IPS DF 4.7 (cell line): ENCODE data around the gene TMEM127.
"Not testable (repeated sequence)": the region's sequence is repeated elsewhere in the genome, so short reads cannot be mapped to it uniquely, and the experiment has no call there.

Source experiments
- DNase-seq: peaks from one replicate; pipeline ENCODE4 v3.0.0-alpha.2; 2013; ENCODE audit warnings: low spot score; ENCODE audit errors: extremely low read depth

The TMEM127 gene

GRCh38 chr2:96264086-96264485 is 1.7 kb downstream of the TMEM127 start:
- no peak for DNase-seq

DNA sequence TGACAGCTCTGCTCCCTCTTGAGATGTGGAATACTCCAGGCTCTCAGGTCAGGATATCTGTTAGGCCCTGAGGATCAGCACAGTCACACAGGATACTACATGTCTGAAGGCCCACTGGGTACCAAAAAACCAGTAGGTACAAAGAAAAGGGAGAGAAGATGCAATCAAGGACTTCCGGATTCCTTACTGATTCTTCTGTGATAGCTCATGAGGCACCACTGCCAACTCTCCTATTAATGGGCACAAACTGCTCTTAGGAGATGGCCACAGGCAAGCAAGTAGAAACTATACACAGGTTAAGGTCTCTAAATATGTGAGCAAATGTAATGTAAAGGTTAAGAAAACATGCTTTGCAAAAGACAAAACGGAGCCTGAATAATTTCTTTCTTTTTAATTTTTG is 3.5 kb downstream of the TMEM127 start:
- no peak for DNase-seq

DNA sequence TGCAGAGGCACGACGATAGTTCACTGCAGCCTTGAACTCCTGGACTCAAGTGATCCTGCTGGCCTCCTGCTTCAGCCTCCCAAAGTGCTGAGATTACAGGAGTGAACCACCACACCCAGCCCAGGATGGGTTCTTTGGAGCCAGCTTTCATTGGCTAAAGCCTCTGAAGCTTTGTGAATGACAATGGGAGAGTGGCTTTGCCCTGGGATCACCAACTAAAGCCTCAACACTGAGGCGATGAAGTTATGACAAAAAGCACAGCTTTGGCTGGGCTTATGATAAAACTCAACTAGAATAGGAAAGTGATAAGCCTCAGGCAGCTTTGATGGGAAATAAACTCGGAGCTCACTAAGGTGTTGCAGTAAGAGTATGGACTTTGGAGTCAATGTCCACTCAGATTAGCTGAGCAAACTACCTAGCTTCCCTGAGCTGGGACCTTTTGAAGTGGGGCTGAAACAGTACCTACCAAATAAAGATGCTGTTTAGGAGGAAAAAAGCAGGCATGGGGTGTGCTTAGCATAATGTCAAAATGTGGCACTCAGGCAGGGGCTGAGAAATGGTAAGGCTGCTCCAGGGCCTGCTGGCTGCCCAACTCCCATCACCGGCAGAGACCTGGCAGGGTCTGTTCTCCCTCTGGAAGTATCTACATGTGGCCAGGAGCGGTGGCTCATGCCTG is 4.3 kb downstream of the TMEM127 start:
- DNase-seq = no peak

GRCh38 chr2:96260387-96261260 is 5.2 kb downstream of the TMEM127 start:
- no peak for DNase-seq

GRCh38 chr2:96259497-96259921 is 6.3 kb downstream of the TMEM127 start:
- DNase-seq = no peak

GRCh38 chr2:96258166-96259022 is 7.4 kb downstream of the TMEM127 start:
- no peak for DNase-seq

DNA sequence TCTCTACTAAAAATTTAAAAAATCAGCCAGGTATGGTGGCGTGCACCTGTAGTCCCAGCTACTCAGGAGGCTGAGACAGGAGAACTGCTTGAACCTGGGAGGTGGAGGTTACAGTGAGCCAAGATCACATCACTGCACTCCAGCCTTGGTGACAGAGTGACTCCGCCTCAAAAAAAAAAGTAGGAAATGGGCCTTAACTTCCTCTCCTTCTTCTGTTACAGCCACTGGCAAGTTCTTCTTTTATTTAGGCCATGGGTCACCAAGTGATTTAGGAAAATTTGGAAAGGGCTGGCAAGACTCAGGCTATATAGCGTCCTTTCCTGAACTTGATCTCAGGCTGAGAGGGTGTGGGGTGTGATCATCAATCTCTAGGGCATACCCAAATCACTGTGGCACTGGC is 8.1 kb downstream of the TMEM127 start:
- DNase-seq = not testable (repeated sequence)

DNA sequence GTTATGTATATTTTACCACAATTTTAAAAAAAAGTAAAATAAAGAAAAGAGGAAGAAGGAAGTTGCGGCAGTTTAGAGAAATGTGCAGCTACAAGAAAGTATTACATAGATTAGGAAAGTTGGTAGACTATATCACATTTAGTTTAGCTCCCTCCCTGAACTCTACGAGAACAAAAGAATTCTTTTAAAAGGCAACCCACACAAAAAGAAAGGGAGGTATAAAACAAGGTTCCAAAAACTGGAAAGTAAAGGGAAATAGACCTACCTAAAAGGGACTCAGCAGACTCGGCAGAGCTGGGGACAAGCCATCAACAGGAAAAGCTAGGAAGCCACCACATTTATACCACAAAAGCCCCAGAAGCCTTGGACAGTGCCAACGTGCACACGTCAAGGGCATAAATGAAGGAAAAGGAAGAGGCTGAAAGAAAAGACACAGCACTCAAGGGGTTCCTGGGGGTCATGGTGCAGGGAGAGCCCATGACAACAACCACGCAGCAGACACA is 9.1 kb downstream of the TMEM127 start:
- no peak for DNase-seq

DNA sequence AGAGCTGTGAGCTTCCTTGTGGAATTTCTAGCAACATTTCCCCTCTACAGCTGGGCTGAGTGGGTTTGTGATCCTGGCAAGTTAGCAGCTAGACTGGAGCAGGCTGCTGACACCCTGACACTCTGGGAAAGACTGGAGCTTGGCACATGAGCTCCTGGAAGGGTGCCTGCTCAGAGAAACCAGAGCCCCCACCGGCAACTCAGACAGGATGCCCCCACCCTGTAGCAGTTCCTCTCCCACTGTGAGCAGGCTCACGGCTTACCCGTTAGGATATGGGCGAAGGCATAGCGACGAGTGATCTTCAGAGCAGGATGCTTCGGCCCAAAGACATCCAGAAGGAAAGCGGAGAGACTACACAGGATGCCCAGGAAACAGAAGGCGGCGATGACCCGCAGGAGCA is 11.2 kb downstream of the TMEM127 start:
- no peak for DNase-seq

- DNase-seq = no peak
These were observed 12.8 kb downstream of the TMEM127 start for GRCh38 chr2:96253006-96253405.

DNA sequence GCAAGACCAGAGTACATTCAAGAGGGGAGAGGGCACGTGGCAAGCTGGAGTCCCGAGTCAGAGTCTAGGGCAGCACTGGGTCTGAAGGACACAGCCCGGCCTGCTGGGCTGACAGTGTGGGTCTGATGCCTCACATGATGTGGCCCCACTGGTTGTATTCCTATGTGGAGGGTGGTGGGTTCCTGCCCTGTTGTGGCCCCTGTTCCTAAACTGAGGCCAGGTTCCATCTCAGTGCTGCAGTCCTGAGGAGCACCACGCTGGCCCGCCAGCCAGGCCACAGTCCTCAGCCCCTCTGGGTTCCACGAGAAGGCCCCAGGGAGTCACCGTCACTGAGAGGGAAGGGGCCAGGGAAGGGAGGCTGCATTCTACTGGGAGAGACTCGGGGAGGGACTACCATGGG is 13.3 kb downstream of the TMEM127 start:
- no peak for DNase-seq

- no peak for DNase-seq
These were observed 14.0 kb downstream of the TMEM127 start for GRCh38 chr2:96251721-96252292.

DNA sequence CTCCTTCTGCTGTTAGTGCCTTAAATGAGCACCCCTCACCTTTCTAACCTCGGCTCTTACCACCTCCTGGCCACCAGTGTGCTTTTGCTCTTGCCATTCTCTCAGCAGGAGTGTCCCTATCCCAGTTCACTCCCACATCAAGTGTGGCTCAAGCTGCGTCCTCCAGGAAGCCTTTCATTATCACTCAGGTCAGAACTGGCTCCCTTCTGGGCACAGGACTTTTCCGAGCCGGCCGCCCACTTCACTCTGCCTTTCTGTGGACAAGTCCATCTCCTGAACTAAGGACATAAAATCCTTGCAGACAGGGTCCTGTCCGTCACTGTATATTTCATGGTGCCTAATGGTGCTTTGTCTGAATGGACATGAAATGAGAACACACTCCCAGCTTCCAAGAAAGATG is 15.6 kb downstream of the TMEM127 start:
- no peak for DNase-seq

- no peak for DNase-seq
These were observed 16.1 kb downstream of the TMEM127 start for GRCh38 chr2:96249654-96250053.

DNA sequence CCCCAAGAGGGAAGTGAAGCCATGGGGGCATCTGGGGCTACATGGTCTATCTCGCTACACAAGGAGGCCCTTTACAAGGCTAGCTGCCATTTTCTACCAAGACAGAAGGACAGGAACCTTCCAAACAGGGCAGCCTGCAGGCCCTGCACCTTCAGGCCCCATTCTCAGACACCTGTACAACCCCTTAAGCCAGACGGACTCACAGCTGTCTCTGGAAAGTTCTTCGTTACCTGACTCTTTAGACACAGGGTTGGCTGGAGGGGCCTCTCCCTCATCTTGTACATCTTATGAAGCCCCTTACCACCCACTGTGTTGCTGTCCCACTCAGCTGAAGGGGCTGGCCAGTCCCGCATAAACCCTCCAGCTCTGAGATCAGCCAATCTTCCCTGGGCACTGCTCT is 17.2 kb downstream of the TMEM127 start:
- DNase-seq = no peak

GRCh38 chr2:96247896-96248295 is 17.9 kb downstream of the TMEM127 start:
- DNase-seq = no peak

DNA sequence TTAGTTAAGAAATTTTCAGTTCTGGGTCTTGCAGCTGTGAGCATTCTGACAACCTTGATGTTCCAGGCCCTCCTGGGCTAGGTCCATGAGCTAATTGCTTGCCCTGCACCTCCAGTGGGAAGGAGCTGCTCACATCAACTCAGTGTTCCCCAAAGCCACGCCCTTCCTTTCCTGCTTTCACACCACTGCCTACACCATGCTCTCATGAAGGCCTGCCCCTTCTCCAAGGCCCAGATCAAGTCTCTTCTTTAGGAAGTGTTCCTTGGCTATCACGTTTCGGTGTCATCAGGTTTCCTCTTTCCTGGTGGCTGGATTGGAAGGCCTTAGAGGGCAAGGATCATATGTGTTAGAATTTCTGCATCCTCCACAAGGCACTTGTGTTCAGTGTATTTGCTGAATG is 18.8 kb downstream of the TMEM127 start:
- DNase-seq = no peak

GRCh38 chr2:96245609-96246390 is 20.0 kb downstream of the TMEM127 start:
- no peak for DNase-seq

- DNase-seq = no peak
These were observed 22.0 kb downstream of the TMEM127 start for GRCh38 chr2:96243843-96244242.

DNA sequence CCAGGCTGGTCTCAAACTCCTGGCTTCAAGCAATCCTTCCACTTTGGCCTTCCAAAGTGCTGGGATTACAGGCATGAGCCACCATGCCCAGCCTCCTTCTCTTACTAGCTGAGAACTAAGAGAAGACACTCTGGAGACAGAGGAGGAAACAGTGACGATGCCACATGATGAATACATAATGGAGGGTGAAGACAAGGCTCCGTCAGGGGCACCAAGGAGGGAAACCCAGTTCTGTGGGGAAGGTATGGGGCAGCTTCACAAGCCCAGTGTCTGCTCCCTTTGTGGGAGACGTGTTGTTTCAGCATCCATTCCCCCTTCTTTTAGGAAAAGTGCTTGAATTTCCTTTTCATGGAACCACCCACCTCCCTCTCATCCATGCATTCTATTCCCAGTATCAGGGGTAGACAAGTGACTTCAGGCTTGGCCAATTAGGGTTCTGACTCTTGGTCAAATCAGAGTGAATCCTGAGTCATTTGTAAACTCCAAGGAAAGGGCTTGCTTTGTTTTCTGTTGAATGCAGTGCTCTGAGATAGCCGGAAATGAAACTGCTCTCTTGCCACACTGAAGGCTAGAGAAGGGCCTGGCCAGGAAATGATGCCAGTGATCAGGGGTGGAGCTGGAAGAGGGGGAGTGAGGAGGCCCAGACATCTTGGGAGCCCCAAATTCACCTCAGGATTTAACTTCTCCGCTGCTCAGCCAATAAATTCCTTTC is 23.7 kb downstream of the TMEM127 start:
- no peak for DNase-seq
